Liver (tissue), 9 donors: ENCODE data around the gene PCDHA4. TPM values are rescaled to one million over a fixed set of nuclear protein-coding genes. Genes with fewer than 3 reads are reported as not detected.
"Not testable (repeated sequence)": the region's sequence is repeated elsewhere in the genome, so short reads cannot be mapped to it uniquely, and the experiment has no call there.

Experiments used
- DNase-seq: peaks from one replicate; pipeline ENCODE4 v3.0.0-alpha.2; 2017; ENCODE audit warnings: low spot score
- H3K27ac ChIP-seq, 2 donors: one replicate each; pipeline ENCODE4 v1.7.0; 2013; ENCODE audit warnings: inconsistent platforms in 2 of 2, low read length in 2 of 2, control low read depth in 1 of 2, low read depth in 1 of 2, mild to moderate bottlenecking in 1 of 2
- H3K27me3 ChIP-seq, 4 donors: one replicate each; pipeline versions ENCODE4 v1.6.1 to v1.7.0; 2013; ENCODE audit warnings: low read length in 3 of 4, inconsistent platforms in 1 of 4, mild to moderate bottlenecking in 1 of 4, moderate library complexity in 1 of 4; ENCODE audit not compliant: control insufficient read depth in 4 of 4, insufficient read depth in 4 of 4
- H3K36me3 ChIP-seq, 4 donors: one replicate each; pipeline versions ENCODE4 v1.6.1 to v1.7.0; 2013; ENCODE audit warnings: low read length in 3 of 4, mild to moderate bottlenecking in 3 of 4, low read depth in 1 of 4, moderate library complexity in 1 of 4; ENCODE audit not compliant: control insufficient read depth in 4 of 4, insufficient read depth in 3 of 4
- H3K4me1 ChIP-seq, 4 donors: one replicate each; pipeline versions ENCODE4 v1.6.1 to v1.7.0; 2013; ENCODE audit warnings: low read length in 3 of 4, mild to moderate bottlenecking in 3 of 4, moderate library complexity in 1 of 4; ENCODE audit not compliant: control insufficient read depth in 4 of 4, insufficient read depth in 4 of 4
- H3K4me3 ChIP-seq, 3 donors: one replicate each; pipeline versions ENCODE4 v1.6.1 to v1.7.0; 2013; ENCODE audit warnings: low read length in 3 of 3, control low read depth in 1 of 3, low read depth in 1 of 3, mild to moderate bottlenecking in 1 of 3
- H3K9ac ChIP-seq, 2 donors: one replicate each; pipeline ENCODE4 v1.7.0; 2013; ENCODE audit warnings: low read length in 2 of 2, mild to moderate bottlenecking in 2 of 2, moderate library complexity in 2 of 2, control low read depth in 1 of 2, low read depth in 1 of 2
- H3K9me3 ChIP-seq, 4 donors: one replicate each; pipeline versions ENCODE4 v1.6.1 to v1.7.0; 2013; ENCODE audit warnings: low read length in 3 of 4; ENCODE audit not compliant: control insufficient read depth in 4 of 4
- EGR1 ChIP-seq, 2 donors: IDR thresholded peaks; 2 replicates each; pipeline ENCODE4 v1.6.1; 2016 to 2018; ENCODE audit warnings: antibody characterized with exemption in 2 of 2, low read depth in 2 of 2
- FOXA2 ChIP-seq: IDR thresholded peaks from 2 replicates; pipeline ENCODE4 v1.6.1; 2016; ENCODE audit warnings: antibody characterized with exemption
- GABPA ChIP-seq, 2 donors: IDR thresholded peaks in 1 of 2; conservative IDR thresholded peaks in 1 of 2; 2 replicates each; pipeline ENCODE4 v1.6.1; 2016; ENCODE audit warnings: antibody characterized with exemption in 2 of 2, mild to moderate bottlenecking in 1 of 2, moderate library complexity in 1 of 2
- HNF4G ChIP-seq: IDR thresholded peaks from 2 replicates; pipeline ENCODE4 v1.6.1; 2016; ENCODE audit warnings: antibody characterized with exemption
- JUND ChIP-seq, 2 donors: IDR thresholded peaks; 2 replicates each; pipeline ENCODE4 v1.6.1; 2016; ENCODE audit warnings: antibody characterized with exemption in 2 of 2
- RXRA ChIP-seq, 2 donors: IDR thresholded peaks; 2 replicates each; pipeline ENCODE4 v1.6.1; 2017 to 2018; ENCODE audit warnings: antibody characterized with exemption in 2 of 2, mild to moderate bottlenecking in 1 of 2
- TAF1 ChIP-seq: conservative IDR thresholded peaks from 2 replicates; pipeline ENCODE4 v1.6.1; 2016; ENCODE audit warnings: antibody characterized with exemption, mild to moderate bottlenecking
- YY1 ChIP-seq: IDR thresholded peaks from 2 replicates; pipeline ENCODE4 v1.6.1; 2016; ENCODE audit warnings: antibody characterized with exemption, mild to moderate bottlenecking
- WGBS: extraction: QIAGEN DNeasy Blood & Tissue Kit; methylation state at CpG from one replicate; pipeline ENCODE4 v1.1.7; 2013; 5-methylcytosine and 5-hydroxymethylcytosine counted together
- polyA plus RNA-seq, 2 donors: library from polyadenylated mRNA; stranded (reverse) in 1 of 2; unstranded in 1 of 2; fragments of 200-250 nt in 1 of 2; fragments of >200 nt in 1 of 2; fragmentation: Nextera tagmentation in 1 of 2; extraction: Ambion mirVana in 1 of 2; gene quantifications; one replicate each; pipeline versions ENCODE4 v1.2.1 to v1.2.3, GENCODE V29; 2013 to 2015
- total RNA-seq, 2 donors: library from RNA; depleted of rRNA; stranded (reverse); fragments of >200 nt; gene quantifications; one replicate each; pipeline ENCODE4 v1.2.3, GENCODE V29; 2014
- TF ChIP-seq, protein P1 (sequence below): IDR thresholded peaks from 2 replicates; pipeline ENCODE4 v1.6.1; 2016; ENCODE audit warnings: antibody characterized with exemption
- TF ChIP-seq, protein P2 (sequence below): IDR thresholded peaks from 2 replicates; pipeline ENCODE4 v1.6.1; 2016; ENCODE audit warnings: antibody characterized with exemption
- TF ChIP-seq, protein P3 (sequence below): fragments of 150-350 bp; IDR thresholded peaks from 2 replicates; pipeline ENCODE4 v1.5.1; 2017; ENCODE audit warnings: improper control_type of control experiment, low read depth, low read length; ENCODE audit not compliant: missing input control
- TF ChIP-seq, protein P4 (sequence below): IDR thresholded peaks from 2 replicates; pipeline ENCODE4 v1.6.1; 2016; ENCODE audit warnings: antibody characterized with exemption
- donor health status: healthy.
- donor health status: healthy.
- donor health status: healthy.
- donor health status: healthy.
- donor health status: healthy.

PCDHA4 gene
- total and polyA plus RNA-seq, 4 donors = 0.01 to 0.09 (median 0.07) TPM

DNA sequence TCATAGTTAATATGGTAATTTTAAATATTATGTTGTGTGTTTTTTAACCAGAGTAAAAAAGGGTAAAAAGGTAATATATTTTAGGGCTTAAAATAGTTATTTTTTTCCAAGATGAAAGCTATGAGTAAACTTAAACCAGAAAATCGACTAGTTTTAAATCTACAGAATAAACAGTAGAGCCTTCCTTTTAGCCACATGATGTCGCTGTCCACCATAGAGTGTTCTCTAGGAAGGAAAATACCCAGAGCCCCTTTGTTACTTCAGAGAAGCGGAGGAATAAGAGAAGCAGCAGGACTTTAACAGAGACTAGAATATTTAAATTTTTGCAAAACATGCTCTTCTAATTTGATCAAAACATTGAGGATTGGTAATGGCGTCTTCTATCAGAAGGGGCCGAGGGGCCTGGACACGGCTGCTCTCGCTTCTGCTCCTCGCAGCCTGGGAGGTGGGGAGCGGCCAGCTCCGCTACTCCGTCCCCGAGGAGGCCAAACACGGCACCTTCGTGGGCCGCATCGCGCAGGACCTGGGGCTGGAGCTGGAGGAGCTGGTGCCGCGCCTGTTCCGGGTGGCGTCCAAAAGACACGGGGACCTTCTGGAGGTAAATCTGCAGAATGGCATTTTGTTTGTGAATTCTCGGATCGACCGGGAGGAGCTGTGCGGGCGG, 12.1 kb upstream of the PCDHA4 start, which contains the start of gene PCDHA2:
PCDHA2 (plus strand) TSS at position 258 of the 664 bp plus-strand sequence.
- Histone ChIP-seq H3K9me3 (peaks cover 22 to 53% (median 28%) of the 10 kb centered on the region in 4 donors), H3K27ac (no peak within 1 kb of the TSS), H3K36me3 (no peaks in the 10 kb centered on the region), H3K4me3 (peak within 1 kb of the TSS in 1 of 3 donors; percentile 12), H3K27me3 (peaks cover 0 to 3% (median 0%) of the 10 kb centered on the region in 4 donors), H3K4me1 (no peaks in the 10 kb centered on the region), H3K9ac (no peak within 1 kb of the TSS)
- WGBS = 23% methylated on average over 27 of the region's 27 CpGs
- no peak for DNase-seq
- TF ChIP-seq, protein P1, sequence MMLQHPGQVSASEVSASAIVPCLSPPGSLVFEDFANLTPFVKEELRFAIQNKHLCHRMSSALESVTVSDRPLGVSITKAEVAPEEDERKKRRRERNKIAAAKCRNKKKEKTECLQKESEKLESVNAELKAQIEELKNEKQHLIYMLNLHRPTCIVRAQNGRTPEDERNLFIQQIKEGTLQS = no peak

DNA sequence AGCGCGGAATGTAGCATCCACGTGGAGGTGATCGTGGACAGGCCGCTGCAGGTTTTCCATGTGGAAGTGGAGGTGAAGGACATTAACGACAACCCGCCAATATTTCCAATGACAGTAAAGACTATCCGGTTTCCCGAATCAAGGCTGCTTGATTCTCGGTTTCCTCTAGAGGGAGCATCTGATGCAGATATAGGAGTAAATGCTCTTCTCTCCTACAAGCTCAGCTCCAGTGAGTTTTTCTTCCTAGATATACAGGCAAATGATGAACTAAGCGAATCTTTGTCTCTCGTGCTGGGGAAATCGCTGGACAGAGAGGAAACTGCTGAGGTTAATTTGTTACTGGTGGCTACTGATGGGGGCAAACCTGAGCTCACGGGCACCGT, 11.6 kb upstream of the PCDHA4 start:
- Histone ChIP-seq H3K36me3 (no peaks in the 10 kb centered on the region), H3K9ac (no peak overlapping the region), H3K27me3 (peaks cover 0 to 3% (median 0%) of the 10 kb centered on the region in 4 donors), H3K4me1 (no peaks in the 10 kb centered on the region), H3K4me3 (peak overlapping the region in 1 of 3 donors; percentile 12), H3K27ac (no peak overlapping the region), H3K9me3 (peaks cover 22 to 48% (median 28%) of the 10 kb centered on the region in 4 donors)
- DNase-seq = no peak
- TF ChIP-seq RXRA (IDR thresholded peaks at IDR 0.05) = no peak
- no peak for TF ChIP-seq FOXA2
- TF ChIP-seq GABPA (IDR thresholded peaks at IDR 0.05 in 1 of 2, conservative IDR thresholded peaks at IDR 0.05 in 1 of 2) = no peak
- TF ChIP-seq YY1 = no peak
- no peak for TF ChIP-seq EGR1 (IDR thresholded peaks at IDR 0.05; ENCODE audit: low read depth in 2 of 2)
- TF ChIP-seq JUND (IDR thresholded peaks at IDR 0.05) = no peak
- TF ChIP-seq, protein P2, sequence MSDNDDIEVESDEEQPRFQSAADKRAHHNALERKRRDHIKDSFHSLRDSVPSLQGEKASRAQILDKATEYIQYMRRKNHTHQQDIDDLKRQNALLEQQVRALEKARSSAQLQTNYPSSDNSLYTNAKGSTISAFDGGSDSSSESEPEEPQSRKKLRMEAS = no peak
- TF ChIP-seq, protein P3, sequence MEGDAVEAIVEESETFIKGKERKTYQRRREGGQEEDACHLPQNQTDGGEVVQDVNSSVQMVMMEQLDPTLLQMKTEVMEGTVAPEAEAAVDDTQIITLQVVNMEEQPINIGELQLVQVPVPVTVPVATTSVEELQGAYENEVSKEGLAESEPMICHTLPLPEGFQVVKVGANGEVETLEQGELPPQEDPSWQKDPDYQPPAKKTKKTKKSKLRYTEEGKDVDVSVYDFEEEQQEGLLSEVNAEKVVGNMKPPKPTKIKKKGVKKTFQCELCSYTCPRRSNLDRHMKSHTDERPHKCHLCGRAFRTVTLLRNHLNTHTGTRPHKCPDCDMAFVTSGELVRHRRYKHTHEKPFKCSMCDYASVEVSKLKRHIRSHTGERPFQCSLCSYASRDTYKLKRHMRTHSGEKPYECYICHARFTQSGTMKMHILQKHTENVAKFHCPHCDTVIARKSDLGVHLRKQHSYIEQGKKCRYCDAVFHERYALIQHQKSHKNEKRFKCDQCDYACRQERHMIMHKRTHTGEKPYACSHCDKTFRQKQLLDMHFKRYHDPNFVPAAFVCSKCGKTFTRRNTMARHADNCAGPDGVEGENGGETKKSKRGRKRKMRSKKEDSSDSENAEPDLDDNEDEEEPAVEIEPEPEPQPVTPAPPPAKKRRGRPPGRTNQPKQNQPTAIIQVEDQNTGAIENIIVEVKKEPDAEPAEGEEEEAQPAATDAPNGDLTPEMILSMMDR = no peak
- no peak for TF ChIP-seq HNF4G
- TF ChIP-seq, protein P4, sequence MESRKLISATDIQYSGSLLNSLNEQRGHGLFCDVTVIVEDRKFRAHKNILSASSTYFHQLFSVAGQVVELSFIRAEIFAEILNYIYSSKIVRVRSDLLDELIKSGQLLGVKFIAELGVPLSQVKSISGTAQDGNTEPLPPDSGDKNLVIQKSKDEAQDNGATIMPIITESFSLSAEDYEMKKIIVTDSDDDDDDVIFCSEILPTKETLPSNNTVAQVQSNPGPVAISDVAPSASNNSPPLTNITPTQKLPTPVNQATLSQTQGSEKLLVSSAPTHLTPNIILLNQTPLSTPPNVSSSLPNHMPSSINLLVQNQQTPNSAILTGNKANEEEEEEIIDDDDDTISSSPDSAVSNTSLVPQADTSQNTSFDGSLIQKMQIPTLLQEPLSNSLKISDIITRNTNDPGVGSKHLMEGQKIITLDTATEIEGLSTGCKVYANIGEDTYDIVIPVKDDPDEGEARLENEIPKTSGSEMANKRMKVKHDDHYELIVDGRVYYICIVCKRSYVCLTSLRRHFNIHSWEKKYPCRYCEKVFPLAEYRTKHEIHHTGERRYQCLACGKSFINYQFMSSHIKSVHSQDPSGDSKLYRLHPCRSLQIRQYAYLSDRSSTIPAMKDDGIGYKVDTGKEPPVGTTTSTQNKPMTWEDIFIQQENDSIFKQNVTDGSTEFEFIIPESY = no peak
- TF ChIP-seq TAF1 = no peak
- 22% methylated on average over 15 of the region's 15 CpGs for WGBS

DNA sequence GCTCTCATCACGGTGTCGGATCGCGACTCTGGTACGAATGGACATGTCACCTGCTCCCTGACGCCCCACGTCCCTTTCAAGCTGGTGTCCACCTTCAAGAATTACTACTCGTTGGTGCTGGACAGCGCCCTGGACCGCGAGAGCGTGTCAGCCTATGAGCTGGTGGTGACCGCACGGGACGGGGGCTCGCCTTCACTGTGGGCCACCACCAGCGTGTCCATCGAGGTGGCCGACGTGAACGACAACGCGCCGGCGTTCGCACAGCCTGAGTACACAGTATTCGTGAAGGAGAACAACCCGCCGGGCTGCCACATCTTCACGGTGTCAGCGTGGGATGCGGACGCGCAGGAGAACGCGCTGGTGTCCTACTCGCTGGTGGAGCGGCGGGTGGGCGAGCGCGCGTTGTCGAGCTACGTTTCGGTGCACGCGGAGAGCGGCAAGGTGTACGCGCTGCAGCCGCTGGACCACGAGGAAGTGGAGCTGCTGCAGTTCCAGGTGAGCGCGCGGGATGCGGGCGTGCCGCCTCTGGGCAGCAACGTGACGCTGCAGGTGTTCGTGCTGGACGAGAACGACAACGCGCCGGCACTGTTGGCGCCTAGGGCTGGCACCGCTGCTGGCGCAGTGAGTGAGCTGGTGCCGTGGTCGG, 10.7 kb upstream of the PCDHA4 start:
- not testable (repeated sequence) for DNase-seq, H3K4me3 ChIP-seq, H3K4me1 ChIP-seq, H3K27me3 ChIP-seq, H3K9ac ChIP-seq, H3K36me3 ChIP-seq, H3K27ac ChIP-seq
- WGBS = 49% methylated on average over 72 of the region's 72 CpGs
- H3K9me3 ChIP-seq = peaks cover 22 to 47% (median 28%) of the 10 kb centered on the region in 4 donors
